Measurements from ENCODE around the gene ERG. TPM values are rescaled to one million over a fixed set of nuclear protein-coding genes. Genes with fewer than 3 reads are reported as not detected.

Gene ERG
- total and polyA plus RNA-seq, 2 of the 13 experiments (the other 11 are each of a cell fraction or from before 2014, with no cell fraction given), result not detected

DNA sequence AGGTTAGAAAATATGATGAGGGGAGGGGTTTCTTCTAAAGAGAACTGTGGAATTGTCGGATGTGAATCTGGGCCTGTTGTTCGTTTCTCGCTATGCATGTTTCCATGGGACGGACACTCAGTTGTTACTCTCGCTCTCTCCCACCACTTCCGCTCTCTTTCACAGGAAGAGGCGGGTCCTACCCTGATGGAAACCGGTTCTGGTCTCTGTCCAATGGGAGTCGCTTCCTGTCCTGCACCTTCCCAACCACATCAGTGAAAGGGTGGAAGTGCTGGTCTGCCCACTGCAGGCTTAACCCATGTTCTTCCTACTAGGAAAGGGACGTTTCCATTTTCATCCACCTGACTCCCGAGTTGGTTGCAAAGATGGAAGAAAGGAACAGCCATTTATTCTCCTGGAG is 122.0 kb downstream of the ERG start:
- no peaks in the 10 kb centered on the region for H3K79me2 ChIP-seq (ENCODE audit: insufficient read depth, low read length)

More for the DNA sequence above, 122.0 kb downstream of the ERG start:
- Histone ChIP-seq H2AFZ (ENCODE audit: low read length) (no peak overlapping the region), H3K27me3 (ENCODE audit: control insufficient read depth in 1 of 2, insufficient read depth in 2 of 2, low read length in 2 of 2) (peaks cover 0 to 12% of the 10 kb centered on the region in 2 experiments; a peak in 3 of 5 replicates), H3K4me1 (ENCODE audit: insufficient read depth, low read length) (no peaks in the 10 kb centered on the region), H3K4me2 (ENCODE audit: low read depth, low read length) (no peak overlapping the region), H3K4me3 (replicated peaks in 1 of 3; ENCODE audit: insufficient read depth in 1 of 3, low read depth in 2 of 3, low read length in 3 of 3) (no peak overlapping the region), H3K36me3 (replicated peaks in 1 of 2; ENCODE audit: control insufficient read depth in 1 of 2, insufficient read depth in 2 of 2, low read length in 2 of 2) (no peaks in the 10 kb centered on the region), H3K9me3 (ENCODE audit: low read length) (no peaks in the 10 kb centered on the region), H4K20me1 (ENCODE audit: insufficient read depth, low read length) (no peaks in the 10 kb centered on the region), H3K27ac (ENCODE audit: extremely low read length, insufficient read depth, low read length) (no peak overlapping the region), H3K9ac (ENCODE audit: insufficient read depth, low read depth, low read length) (no peak overlapping the region)
- 20% methylated on average over 10 of the region's 11 CpGs for whole genome bisulfite sequencing (ENCODE audit: low lambda C conversion rate)
- ChIA-PET POLR2A (no interaction called here), CTCF (ENCODE audit: low intra/inter-chr PET ratio, low total read pairs) (no interaction called here)
- no peak for DNase-seq (ENCODE audit: low spot score)
- FAIRE-seq, result no peak
- no TSS peak for BruUV-seq (replicated peaks)
- in situ Hi-C loops (cut with HindIII; ENCODE audit: extremely low pct_ligation_motif_present, low pct_unique_long_range_greater_than_20kb) (no loop called here), intact Hi-C loops (cut with micrococcal nuclease; ENCODE audit: unreplicated experiment) (no loop called here)
- no peak for TF ChIP-seq GTF3A (CRISPR knock-in tag; conservative IDR thresholded peaks at IDR 0.05)
- no peak for TF ChIP-seq ZNF850 (CRISPR knock-in tag; conservative IDR thresholded peaks at IDR 0.05)
- no peak for TF ChIP-seq KDM4B (CRISPR knock-in tag; IDR thresholded peaks at IDR 0.05)
- TF ChIP-seq ETV6 (CRISPR knock-in tag; conservative IDR thresholded peaks at IDR 0.05), result no peak
- no peak for TF ChIP-seq GATAD2A (CRISPR knock-in tag; IDR thresholded peaks at IDR 0.05)
- no peak for TF ChIP-seq SP2 (CRISPR knock-in tag; IDR thresholded peaks at IDR 0.05)
- TF ChIP-seq NCOA5 (CRISPR knock-in tag; IDR thresholded peaks at IDR 0.05), result no peak
- TF ChIP-seq MXI1 (IDR thresholded peaks at IDR 0.05; ENCODE audit: borderline replicate concordance, low read depth, low read length), result no peak
- no peak for TF ChIP-seq PHB2 (IDR thresholded peaks at IDR 0.05; ENCODE audit: partially characterized antibody)
- TF ChIP-seq, protein P1, sequence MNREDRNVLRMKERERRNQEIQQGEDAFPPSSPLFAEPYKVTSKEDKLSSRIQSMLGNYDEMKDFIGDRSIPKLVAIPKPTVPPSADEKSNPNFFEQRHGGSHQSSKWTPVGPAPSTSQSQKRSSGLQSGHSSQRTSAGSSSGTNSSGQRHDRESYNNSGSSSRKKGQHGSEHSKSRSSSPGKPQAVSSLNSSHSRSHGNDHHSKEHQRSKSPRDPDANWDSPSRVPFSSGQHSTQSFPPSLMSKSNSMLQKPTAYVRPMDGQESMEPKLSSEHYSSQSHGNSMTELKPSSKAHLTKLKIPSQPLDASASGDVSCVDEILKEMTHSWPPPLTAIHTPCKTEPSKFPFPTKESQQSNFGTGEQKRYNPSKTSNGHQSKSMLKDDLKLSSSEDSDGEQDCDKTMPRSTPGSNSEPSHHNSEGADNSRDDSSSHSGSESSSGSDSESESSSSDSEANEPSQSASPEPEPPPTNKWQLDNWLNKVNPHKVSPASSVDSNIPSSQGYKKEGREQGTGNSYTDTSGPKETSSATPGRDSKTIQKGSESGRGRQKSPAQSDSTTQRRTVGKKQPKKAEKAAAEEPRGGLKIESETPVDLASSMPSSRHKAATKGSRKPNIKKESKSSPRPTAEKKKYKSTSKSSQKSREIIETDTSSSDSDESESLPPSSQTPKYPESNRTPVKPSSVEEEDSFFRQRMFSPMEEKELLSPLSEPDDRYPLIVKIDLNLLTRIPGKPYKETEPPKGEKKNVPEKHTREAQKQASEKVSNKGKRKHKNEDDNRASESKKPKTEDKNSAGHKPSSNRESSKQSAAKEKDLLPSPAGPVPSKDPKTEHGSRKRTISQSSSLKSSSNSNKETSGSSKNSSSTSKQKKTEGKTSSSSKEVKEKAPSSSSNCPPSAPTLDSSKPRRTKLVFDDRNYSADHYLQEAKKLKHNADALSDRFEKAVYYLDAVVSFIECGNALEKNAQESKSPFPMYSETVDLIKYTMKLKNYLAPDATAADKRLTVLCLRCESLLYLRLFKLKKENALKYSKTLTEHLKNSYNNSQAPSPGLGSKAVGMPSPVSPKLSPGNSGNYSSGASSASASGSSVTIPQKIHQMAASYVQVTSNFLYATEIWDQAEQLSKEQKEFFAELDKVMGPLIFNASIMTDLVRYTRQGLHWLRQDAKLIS (CRISPR knock-in tag; IDR thresholded peaks at IDR 0.05), result no peak
- no peak for TF ChIP-seq ZFP36L2 (CRISPR knock-in tag; IDR thresholded peaks at IDR 0.05)
- TF ChIP-seq ZNF75D (CRISPR knock-in tag; IDR thresholded peaks at IDR 0.05; ENCODE audit: borderline replicate concordance), result no peak
- TF ChIP-seq ZSCAN29 (CRISPR knock-in tag; conservative IDR thresholded peaks at IDR 0.05), result no peak
- TF ChIP-seq, protein P2, sequence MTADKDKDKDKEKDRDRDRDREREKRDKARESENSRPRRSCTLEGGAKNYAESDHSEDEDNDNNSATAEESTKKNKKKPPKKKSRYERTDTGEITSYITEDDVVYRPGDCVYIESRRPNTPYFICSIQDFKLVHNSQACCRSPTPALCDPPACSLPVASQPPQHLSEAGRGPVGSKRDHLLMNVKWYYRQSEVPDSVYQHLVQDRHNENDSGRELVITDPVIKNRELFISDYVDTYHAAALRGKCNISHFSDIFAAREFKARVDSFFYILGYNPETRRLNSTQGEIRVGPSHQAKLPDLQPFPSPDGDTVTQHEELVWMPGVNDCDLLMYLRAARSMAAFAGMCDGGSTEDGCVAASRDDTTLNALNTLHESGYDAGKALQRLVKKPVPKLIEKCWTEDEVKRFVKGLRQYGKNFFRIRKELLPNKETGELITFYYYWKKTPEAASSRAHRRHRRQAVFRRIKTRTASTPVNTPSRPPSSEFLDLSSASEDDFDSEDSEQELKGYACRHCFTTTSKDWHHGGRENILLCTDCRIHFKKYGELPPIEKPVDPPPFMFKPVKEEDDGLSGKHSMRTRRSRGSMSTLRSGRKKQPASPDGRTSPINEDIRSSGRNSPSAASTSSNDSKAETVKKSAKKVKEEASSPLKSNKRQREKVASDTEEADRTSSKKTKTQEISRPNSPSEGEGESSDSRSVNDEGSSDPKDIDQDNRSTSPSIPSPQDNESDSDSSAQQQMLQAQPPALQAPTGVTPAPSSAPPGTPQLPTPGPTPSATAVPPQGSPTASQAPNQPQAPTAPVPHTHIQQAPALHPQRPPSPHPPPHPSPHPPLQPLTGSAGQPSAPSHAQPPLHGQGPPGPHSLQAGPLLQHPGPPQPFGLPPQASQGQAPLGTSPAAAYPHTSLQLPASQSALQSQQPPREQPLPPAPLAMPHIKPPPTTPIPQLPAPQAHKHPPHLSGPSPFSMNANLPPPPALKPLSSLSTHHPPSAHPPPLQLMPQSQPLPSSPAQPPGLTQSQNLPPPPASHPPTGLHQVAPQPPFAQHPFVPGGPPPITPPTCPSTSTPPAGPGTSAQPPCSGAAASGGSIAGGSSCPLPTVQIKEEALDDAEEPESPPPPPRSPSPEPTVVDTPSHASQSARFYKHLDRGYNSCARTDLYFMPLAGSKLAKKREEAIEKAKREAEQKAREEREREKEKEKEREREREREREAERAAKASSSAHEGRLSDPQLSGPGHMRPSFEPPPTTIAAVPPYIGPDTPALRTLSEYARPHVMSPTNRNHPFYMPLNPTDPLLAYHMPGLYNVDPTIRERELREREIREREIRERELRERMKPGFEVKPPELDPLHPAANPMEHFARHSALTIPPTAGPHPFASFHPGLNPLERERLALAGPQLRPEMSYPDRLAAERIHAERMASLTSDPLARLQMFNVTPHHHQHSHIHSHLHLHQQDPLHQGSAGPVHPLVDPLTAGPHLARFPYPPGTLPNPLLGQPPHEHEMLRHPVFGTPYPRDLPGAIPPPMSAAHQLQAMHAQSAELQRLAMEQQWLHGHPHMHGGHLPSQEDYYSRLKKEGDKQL (CRISPR knock-in tag; IDR thresholded peaks at IDR 0.05; ENCODE audit: low read depth), result no peak
- no peak for TF ChIP-seq ZNF644 (CRISPR knock-in tag; IDR thresholded peaks at IDR 0.05; ENCODE audit: low read depth)
- TF ChIP-seq, protein P3, sequence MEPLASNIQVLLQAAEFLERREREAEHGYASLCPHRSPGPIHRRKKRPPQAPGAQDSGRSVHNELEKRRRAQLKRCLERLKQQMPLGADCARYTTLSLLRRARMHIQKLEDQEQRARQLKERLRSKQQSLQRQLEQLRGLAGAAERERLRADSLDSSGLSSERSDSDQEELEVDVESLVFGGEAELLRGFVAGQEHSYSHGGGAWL (CRISPR knock-in tag; IDR thresholded peaks at IDR 0.05), result no peak
- no peak for TF ChIP-seq ZSCAN31 (CRISPR knock-in tag; IDR thresholded peaks at IDR 0.05; ENCODE audit: low read depth)
- no peak for ATAC-seq

All from HepG2 (cell line).